Head of caudate nucleus (tissue), 42 donors: ENCODE measurements around the gene RAB4B.
"Not testable (repeated sequence)": the region's sequence is repeated elsewhere in the genome, so short reads cannot be mapped to it uniquely, and the experiment has no call there.

Source experiments
- DNase-seq, 42 donors: peaks; one replicate each; pipeline versions ENCODE4 v3.0.0 to v3.0.0-alpha.2; 2020 to 2021; ENCODE audit warnings: mixed read lengths in 7 of 42
- intact Hi-C: fragments of 100-400 bp; cut with DNase I; formaldehyde crosslinking; loops from one replicate; pipeline ENCODE4 v1.15.0; 2022

Gene RAB4B

DNA sequence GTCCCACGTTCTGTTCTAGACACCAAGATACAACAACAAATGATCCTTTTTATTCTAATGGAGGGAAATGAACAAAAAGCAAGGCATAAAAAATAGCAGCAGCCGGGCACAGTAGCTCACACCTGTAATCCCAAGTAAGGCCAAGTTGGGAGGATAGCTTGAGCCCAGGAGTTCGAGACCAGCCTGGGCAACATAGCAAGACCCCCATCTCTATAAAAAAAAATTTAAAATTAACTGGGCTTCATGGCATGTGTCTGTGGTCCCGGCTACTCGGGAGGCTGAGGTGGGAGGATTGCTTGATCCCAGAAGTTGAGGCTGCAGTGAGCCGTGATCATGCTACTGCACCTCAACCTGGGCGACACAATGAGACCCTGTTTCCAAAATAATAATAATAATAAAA, 1.7 kb upstream of the RAB4B start:
- no peak for DNase-seq
- intact Hi-C loops, result no loop called here

DNA sequence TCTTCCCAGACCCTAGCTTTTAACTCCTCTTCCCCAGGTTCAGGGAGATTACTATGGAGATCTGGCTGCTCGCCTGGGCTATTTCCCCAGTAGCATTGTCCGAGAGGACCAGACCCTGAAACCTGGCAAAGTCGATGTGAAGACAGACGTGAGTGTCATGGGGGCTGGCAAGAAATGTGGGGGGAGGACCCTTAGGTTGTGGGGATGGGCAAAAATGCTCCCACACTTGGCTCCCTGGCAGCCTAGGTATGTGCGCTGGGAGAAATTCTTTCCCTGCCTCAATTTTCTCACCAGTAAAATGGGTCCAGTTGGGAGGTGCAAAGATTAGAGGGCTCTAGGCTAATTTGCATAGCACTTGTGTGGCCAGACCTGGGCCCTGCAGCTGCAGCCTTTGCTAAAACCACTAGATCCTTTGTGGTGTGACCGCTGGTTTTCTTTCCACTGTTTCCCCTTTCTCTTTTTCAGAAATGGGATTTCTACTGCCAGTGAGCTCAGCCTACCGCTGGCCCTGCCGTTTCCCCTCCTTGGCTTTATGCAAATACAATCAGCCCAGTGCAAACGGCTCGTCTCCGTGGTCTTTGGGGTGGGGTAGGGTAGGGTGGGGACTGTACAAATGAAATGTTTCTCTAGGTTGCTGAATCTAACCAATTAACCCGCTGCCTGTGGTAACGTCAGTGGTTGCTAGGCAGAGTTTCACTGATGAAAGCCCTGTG, 959 bp upstream of the RAB4B start:
- DNase-seq, result peak; percentile 53 to 98 (median 92)
- intact Hi-C loops, result no loop called here

DNA sequence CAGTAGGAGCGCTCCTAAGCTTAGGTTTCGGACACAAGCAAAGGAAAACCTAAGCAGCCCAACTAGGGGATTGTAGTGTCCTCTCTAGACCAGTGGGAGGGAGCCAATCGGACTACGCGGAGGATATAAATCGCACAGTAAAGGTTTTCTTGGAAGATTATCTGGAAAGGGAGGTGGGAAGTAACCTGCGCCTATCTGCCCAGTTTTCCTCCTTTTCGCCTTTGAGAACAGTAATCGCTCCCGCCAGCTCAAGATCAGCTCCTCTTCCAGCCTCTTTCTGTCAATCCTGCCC, 456 bp upstream of the RAB4B start:
- no peak for DNase-seq
- intact Hi-C loops, result no loop called here

GRCh38 chr19:40778706-40779284, 748 bp downstream of the RAB4B start:
- intact Hi-C loops, result loop anchor here (1.0 kb wide), 1 partner anchor 20 kb away; no protein-coding TSS in a partner anchor
- DNase-seq, result no peak

DNA sequence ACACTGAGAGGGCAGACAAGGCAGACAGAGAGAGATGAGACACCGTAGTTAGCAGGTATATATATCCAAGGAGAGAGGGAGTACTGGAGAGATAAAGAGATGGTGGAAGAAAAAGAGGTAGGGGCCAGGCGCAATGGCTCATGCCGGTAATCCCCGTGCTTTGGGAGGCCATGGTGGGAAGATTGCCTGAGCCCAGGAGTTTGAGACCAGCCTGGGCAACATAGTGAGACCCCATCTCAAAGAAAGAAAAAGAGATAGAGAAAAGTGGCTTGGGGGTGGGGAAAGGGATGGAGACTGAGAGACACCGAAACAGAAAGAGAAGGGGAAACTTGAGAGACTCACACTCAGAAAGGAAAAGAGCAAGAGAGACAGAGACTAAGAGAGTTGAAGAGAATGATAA, 2.5 kb downstream of the RAB4B start:
- no peak for DNase-seq
- intact Hi-C loops, result no loop called here

DNA sequence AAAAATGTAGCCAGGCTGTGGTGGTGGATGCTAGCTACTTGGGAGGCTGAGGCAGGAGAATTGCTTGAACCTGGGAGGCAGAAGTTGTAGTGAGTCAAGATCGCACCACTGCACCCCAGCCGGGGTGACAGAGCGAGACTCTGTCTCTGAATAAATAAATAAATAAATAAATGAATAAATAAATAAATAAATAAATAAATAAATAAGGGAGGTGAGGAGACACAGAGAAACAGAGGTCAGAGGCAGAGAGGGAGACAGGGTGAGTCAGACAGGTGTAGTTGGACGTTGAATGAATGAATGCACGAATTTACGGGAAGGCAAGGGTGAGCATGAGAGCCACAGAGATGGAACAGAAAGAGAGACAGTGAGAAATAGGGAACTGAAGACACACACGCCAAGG, 3.1 kb downstream of the RAB4B start:
- intact Hi-C loops, result no loop called here
- no peak for DNase-seq

DNA sequence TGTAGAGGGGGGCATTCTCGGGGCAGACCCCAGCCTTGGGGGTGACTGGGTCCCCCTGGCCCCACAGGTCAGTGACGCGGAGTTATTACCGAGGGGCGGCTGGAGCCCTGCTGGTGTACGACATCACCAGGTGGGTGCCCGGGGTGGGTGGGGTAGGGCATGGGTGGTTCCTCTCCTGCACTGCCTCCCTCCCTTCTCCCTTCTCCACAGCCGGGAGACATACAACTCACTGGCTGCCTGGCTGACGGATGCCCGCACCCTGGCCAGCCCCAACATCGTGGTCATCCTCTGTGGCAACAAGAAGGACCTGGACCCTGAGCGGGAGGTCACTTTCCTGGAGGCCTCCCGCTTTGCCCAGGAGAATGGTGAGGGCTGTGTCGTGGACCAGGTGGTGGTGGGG, 5.7 kb downstream of the RAB4B start:
- DNase-seq, result no peak
- intact Hi-C loops, result no loop called here

GRCh38 chr19:40784146-40784545, 6.1 kb downstream of the RAB4B start:
- intact Hi-C loops, DNase-seq: not testable (repeated sequence)

GRCh38 chr19:40785526-40785925, 7.5 kb downstream of the RAB4B start:
- intact Hi-C loops, result no loop called here
- no peak for DNase-seq

- no peak for DNase-seq
- intact Hi-C loops, result no loop called here
Observed at GRCh38 chr19:40786060-40787037, 8.3 kb downstream of the RAB4B start.

DNA sequence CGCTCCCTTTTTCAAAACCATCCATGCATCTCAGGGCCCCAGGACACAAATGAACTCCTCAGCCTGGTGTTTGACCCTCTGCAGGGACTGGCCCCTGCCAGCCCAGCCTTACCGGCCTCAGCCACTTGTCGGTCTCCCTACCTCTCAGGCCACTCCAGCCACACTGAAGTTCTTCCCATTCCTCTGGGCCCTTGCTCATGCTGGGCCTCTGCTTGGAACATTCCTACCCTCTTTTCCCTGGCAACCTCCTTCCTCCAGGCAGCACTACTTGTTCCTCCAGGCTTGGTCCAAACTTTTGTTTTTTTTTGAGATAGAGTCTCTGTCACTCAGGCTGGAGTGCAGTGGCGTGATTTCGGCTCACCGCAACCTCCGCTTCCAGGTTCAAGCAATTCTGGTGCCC, 13.3 kb downstream of the RAB4B start:
- DNase-seq, result no peak
- intact Hi-C loops, result no loop called here

GRCh38 chr19:40791996-40792395, 13.9 kb downstream of the RAB4B start:
- no peak for DNase-seq
- intact Hi-C loops, result no loop called here

DNA sequence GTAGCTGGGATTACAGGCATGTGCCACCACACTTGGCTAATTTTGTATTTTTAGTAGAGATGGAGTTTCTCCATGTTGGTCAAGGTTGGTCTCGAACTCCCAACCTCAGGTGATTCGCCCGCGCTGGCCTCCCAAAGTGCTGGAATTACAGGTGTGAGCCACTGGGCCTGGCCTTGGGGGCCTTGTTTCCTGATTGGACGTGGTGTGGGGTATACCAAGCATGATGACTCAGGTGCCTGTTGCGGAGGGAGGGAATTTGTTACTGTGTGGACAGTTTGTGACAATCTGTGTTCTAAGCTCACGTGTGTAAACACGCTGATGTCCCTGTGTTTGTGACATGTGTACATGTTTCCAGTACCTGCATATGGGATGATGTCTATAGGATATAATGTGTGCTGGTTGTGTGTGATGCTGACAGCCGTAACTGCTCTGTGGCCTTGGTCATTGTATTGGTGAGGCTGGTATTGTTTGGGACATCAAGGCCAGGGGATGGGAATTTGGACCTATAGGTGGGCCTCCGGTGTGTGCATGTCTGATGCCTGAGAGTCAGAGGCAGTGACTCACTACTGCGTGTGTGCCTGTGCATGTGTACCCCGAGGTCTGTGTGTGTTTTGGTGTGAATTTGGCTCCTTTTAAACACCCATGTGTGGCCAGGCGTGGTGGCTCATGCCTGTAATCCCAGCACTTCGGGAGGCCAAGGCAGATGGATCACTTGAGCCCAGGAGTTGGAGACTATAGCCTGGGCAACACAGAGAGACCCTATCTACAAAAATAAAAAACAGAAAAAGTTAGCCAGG, 19.3 kb downstream of the RAB4B start:
- no peak for DNase-seq
- intact Hi-C loops, result no loop called here

GRCh38 chr19:40797963-40798682, 20.1 kb downstream of the RAB4B start:
- DNase-seq, result peak in 19 of 42 donors; percentile 29 to 57 (median 50)

DNA sequence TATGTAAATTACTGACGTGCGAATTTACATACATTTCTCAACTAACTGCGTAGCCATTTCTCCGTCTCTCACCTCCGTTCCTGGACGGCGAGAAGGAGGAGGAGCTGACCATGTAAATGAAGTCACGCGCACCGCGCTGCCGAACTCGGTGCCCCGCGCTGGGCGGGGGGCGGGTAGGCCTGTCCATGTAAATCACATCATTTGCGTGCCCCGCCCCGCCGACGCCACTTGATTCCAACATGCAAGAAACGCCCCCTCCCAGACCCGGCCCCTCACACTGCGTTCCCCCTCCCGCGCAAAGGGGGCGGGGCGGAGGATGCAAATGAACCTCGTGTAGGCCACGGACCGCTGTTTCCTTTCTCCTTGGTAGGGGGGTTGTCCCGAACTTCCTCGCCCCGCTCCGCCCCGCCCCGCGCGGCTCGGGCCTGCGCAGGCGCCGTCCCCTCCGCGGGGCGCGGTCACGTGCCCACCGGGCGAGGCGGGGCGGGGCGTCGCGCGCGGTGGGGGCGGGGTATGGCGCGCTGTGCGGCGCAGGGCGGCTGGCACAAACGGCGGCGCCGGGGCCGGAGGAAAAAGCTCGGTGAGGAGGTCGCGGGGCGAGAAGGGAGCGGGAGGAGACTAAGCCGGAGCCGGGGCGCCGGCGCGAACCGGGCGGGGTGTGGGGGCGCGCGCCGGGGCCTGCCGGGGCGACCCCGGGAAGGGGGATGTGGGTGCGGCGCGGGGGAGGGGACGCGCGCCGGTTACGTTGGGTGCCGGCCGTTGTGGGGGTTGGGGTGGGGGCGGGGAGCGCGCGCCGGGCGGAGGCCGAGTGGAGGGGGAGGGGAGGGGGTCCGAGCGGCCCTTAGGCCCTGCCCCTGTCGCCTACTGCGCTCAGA, 20.9 kb downstream of the RAB4B start, which contains the start of gene EGLN2:
EGLN2 (plus strand) TSS at position 509 of the 875 bp plus-strand sequence. CDS start 1,382 bp downstream, outside the sequence.
- intact Hi-C loops, result loop anchor here (1.0 kb wide), 1 partner anchor 21 kb away; the partner anchor contains the start of gene RAB4B

More at GRCh38 chr19:40797963-40798682, 20.1 kb downstream of the RAB4B start:
- intact Hi-C loops, result loop anchor here (1.0 kb wide), 1 partner anchor 20 kb away; the partner anchor contains the start of gene RAB4B

GRCh38 chr19:40799558-40800338, 21.7 kb downstream of the RAB4B start:
- intact Hi-C loops, result no loop called here
- peak in 9 of 42 donors; percentile 29 to 58 (median 46) for DNase-seq

More for the DNA sequence above, 20.9 kb downstream of the RAB4B start, which contains the start of gene EGLN2:
- peak; percentile 100 for DNase-seq
